Epithelial cell of esophagus (primary cell): ENCODE data around the gene THSD4.

Experiments used
- DNase-seq: peaks from one replicate; pipeline ENCODE4 v3.0.0; 2010; ENCODE audit warnings: low read depth
- H3K4me3 ChIP-seq: 2 replicates; pipeline ENCODE4 v1.5.1; 2011; ENCODE audit warnings: mild to moderate bottlenecking, low read length, control low read depth
- TF ChIP-seq, protein P1 (sequence below): IDR thresholded peaks from 2 replicates; pipeline ENCODE4 v1.5.1; 2011; ENCODE audit warnings: low read depth, mild to moderate bottlenecking, low read length, control low read depth, inconsistent platforms; ENCODE audit not compliant: insufficient read depth; ENCODE audit errors: missing control alignments

Gene THSD4

DNA sequence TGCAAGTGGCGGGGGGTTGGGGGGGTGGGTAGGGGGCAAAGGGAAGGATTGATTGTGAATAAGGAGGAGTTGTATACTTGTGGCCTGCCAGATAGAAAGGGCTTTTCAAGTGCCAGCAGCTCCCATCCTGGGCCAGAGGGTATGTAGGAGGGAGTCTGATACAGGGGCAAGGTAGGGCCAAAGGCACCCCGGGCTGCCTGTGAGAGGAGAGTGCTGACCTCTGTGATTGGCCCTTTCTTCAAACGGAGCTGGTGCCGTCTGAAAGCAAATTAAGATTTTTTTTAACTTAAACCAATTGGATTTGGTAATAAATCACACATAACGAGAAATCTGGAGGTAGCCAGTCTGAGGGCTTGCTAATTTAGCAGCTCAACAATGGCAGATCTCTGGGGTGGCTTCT lies 229.9 kb downstream of the THSD4 start:
- TF ChIP-seq, protein P1, sequence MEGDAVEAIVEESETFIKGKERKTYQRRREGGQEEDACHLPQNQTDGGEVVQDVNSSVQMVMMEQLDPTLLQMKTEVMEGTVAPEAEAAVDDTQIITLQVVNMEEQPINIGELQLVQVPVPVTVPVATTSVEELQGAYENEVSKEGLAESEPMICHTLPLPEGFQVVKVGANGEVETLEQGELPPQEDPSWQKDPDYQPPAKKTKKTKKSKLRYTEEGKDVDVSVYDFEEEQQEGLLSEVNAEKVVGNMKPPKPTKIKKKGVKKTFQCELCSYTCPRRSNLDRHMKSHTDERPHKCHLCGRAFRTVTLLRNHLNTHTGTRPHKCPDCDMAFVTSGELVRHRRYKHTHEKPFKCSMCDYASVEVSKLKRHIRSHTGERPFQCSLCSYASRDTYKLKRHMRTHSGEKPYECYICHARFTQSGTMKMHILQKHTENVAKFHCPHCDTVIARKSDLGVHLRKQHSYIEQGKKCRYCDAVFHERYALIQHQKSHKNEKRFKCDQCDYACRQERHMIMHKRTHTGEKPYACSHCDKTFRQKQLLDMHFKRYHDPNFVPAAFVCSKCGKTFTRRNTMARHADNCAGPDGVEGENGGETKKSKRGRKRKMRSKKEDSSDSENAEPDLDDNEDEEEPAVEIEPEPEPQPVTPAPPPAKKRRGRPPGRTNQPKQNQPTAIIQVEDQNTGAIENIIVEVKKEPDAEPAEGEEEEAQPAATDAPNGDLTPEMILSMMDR: no peak
- H3K4me3 ChIP-seq: no peak overlapping the region

GRCh38 chr15:71346464-71346863 lies 231.2 kb downstream of the THSD4 start:
- no peak for DNase-seq
- H3K4me3 ChIP-seq: no peak overlapping the region
- TF ChIP-seq, protein P1: no peak

More for the DNA sequence above, 229.9 kb downstream of the THSD4 start:
- no peak for DNase-seq

DNA sequence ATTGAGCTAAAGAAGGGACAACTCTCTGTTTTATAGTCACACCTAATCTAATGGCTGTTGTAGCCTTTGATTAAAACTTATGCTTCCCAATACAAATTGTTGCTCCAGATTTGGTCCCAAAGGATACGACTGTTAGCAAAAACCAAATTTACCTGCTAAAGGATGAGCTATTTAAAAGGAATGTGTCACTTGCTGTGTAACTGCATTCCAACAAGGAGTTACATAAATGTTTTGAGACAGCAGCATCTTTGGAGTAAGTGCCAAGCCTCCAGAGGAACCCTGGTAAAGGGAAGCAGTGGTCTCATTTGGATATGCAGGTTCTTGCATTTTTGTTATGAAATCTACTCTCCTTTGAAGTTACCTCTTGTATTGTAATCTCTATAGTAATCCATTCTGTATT lies 233.3 kb downstream of the THSD4 start:
- no peak overlapping the region for H3K4me3 ChIP-seq
- peak; percentile 9 for DNase-seq
- TF ChIP-seq, protein P1: no peak

GRCh38 chr15:71349336-71349735 lies 234.1 kb downstream of the THSD4 start:
- TF ChIP-seq, protein P1: no peak
- H3K4me3 ChIP-seq: no peak overlapping the region
- no peak for DNase-seq

DNA sequence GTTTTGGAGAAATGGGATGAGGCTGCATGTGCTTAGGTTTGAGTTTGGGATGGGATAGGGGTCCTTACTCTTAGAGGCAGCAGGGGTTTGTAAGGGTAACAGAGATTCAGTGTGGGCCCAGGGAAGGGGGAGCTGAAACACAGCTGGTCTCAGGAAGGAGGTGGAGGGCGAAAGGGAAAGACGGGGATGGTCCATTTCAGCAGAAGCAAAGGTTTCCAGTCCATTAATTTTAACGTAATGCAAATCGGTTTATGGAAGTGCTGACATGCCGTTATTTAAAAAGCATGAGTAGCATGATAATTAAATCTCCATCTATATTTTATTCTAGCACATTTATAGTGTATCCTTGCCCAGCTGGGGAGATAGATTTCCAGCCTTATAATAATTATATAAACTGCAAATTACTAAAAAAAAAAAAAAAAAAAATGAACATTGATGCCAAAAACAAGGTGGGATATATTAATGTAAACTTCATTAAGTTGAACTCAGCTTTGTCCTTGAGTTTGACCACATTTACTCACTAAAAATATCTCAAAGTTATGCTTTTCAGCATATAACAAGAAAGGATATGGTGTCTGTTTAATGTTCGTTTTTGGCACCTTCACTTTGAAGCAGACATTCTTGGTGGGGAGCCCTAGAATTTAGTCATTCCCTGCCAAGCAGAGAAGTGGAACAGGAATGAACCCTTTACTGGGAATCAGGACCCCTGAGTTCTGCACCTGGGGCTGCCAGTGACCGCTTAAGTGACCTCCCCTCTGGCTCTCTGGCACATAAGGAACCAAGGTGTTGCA lies 234.7 kb downstream of the THSD4 start:
- TF ChIP-seq, protein P1: no peak

DNA sequence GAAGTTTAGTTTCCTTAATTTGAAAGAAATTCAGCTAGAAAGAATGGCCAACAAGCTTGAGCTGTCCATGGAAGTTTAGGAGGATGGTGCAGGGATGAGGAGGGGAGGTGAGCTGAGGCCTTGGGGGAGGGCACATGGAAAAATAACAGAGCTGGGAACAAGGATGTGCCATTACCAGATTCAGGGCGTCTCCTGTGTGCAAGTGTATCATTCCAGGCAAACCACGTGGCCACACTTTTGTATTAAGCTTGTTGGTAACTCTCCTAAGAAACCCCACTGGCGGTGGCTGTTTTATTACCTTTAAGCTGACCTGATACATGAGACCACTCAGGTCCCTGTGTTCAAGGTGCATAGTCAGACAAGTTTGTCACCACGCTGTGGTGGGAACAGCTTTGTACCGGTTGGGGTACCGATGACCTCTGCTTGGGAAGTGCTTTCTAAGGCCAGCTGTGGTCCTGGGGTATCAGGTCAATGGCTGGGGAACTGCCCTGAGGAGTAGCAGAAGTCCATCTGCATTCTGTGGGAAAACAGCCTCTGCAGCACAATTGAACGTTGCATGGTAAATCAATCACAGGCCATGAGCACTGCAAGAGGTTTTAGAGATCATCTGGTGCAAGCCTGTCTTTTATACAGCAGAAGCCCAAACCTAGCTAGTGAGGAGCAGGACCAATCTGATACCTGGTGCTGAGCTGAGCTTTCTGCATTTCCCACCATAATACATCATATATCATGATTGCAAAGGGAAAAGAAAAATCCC lies 235.5 kb downstream of the THSD4 start:
- TF ChIP-seq, protein P1: no peak
- no peak for DNase-seq
- H3K4me3 ChIP-seq: no peak overlapping the region

More for the DNA sequence above, 234.7 kb downstream of the THSD4 start:
- H3K4me3 ChIP-seq: no peak overlapping the region
- DNase-seq: no peak
